EH (cell line): Measurements from ENCODE around the gene TOP3A.

Experiments used
- DNase-seq: peaks from one replicate; pipeline ENCODE4 v3.0.0-alpha.2; 2015; ENCODE audit warnings: low read depth

TOP3A gene

GRCh38 chr17:18254888-18255649 is 59.7 kb downstream of the TOP3A start:
- no peak for DNase-seq

GRCh38 chr17:18253947-18254821 is 60.6 kb downstream of the TOP3A start:
- no peak for DNase-seq

DNA sequence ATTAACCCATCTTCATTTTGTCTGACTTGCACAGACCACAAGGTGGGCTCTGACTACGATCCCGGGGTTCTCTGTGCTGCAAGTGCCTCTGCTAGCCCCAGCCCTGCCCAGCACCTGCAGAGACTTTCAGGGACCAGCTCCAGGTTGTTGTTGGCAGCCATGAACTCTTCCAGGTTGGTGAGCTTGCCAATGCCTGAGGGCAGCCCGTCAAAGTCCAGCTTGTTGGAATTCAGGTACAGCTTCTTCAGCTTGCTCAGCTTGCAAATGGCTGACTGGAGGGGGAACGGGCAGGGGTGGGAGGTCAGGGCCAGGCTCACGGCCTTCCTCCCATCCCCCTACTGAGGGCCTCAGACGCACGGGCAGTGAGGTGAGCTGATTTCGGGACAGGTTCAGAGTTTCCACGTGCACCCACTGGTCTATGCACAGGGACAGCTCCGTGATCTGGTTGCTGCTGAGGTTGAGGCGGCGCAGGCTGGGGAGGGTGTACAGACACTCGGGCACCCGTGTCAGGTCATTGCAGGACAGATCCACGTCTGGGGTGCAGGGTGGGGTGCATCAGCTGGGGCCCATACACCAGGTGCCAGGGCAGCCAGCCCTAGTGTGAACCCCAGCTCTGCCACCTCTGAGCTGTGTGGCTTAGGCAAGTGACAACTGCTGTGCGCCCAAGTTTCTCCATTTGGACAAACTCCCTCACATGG is 61.5 kb downstream of the TOP3A start:
- no peak for DNase-seq

DNA sequence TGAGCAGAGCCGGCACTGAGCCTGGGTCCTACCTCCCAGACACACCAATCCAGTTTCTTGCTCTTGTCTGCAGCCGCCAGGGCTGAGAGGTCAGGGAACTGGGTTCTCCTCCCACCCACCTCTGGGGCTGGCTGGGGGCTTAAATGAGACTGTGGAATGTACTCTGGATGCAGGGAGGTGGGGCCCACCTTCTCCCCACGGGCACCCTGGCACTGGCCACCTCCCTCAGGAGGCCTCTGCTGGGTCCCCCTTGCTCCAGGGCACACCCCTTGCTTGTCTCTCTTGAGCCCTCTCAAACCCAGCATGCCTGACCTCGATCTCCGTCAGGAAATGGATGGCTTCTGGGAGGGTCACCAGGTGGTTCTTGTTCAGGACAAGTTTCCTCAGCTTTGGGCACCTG is 62.6 kb downstream of the TOP3A start:
- DNase-seq: no peak

- DNase-seq: no peak
Observed at GRCh38 chr17:18251204-18251603, 63.6 kb downstream of the TOP3A start.

- no peak for DNase-seq
Observed at GRCh38 chr17:18250708-18251107, 64.1 kb downstream of the TOP3A start.

GRCh38 chr17:18250259-18250658 is 64.5 kb downstream of the TOP3A start:
- no peak for DNase-seq

DNA sequence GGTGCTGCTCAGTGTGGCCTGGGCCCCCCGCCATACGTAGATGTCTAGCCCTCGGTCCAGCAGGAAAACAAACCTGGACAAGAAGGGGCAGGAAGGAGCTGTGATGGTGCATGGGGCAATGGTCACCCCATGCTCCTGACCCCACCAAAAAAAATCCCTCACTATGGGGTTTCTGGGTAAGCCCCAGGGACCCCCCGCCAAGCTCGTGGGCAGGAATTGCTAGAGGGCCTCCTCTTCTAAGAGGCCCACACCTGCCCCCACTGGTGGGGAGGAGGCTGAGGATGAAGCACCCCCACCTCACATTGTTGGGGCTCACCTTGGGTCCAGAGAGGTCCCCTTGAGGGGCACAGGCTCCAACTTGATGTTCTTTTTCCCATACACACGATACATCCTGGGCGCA is 66.0 kb downstream of the TOP3A start:
- DNase-seq: no peak

- DNase-seq: peak; percentile 75
Observed at GRCh38 chr17:18248300-18248731, 66.5 kb downstream of the TOP3A start.

DNA sequence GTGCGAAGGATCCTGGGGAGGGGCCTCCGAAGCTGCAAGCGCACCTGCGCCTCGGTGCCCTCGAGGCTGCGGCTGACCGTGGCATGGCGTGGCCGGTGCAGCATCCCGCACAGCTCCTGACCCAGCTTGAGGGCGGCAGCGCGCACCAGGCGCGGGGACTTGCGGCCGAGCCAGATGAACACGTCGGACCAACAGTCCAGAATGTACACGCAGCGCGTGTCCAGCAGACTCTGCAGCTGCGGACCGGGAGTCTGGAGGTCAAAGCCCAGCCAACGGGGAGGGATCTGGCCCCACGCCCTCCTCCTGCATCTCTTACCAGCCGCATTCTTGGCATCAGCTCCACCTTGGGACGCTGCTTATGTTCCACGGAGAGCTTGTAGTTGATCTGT is 67.2 kb downstream of the TOP3A start:
- DNase-seq: no peak

DNA sequence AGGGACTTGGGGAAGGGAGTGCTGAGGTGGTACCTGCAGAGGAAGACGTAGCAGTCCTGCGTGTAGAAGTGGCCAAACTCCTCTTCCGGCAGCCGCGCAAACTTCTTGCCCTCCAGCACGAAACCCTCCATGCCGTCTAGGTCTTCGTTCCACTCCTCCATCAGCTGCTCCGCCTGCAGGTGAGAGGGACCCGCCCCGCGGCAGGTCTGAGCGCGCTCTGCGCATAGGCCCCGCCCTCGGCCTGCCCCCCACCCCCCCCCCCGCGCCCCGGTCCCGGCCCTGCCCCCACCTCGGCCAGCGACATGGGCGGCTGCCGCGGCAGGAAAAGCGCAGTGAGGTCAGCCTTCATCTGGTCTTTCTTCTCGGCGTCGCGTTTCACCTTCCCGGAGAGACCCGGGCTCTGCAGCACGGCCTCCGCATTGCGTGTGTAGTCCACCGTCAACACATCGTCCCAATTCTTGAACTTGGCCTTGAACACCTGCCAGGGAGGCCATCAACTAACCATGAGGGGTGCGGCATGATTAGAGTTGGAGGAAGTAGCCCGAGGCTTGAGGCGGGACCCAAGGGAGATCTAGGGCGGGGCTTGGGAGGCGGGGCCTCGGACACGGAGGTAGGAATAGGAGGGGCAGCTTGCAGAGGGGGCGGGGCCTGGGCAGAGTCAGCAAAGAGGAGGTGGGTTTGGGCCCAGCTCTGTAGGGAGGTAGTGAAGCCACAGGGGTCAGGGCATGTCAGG is 67.7 kb downstream of the TOP3A start:
- DNase-seq: peak; percentile 63

DNA sequence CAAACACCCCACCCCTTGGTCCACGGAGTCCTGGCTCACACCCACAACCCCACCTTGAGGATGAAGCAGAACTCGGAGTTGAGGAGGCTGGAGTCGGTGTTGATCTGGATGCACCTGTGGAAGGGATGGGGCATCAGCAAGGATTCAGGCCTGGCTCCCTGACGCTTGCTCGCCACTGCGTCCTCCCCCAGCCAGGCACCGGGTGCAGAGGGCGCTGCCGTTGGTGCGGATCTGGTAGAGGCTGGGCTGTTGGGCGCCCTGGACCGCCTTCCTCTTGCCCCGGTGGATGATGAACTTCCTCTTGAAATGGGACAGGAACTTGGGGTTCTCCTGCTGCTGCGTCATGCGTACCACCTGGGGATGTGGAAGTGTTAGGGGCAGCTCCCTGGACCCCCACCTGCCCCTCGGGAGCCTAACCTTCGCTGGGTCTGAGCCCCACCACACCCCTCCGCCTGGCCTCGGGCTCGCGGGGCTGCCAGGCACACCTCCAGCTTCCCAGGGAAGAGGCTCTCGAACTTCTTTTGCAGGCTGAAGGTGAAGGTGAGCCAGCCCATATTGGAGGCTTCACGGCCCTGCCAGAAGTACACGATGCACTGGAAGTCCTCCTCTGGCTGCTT is 68.6 kb downstream of the TOP3A start:
- DNase-seq: no peak

GRCh38 chr17:18245038-18245776 is 69.6 kb downstream of the TOP3A start:
- no peak for DNase-seq

DNA sequence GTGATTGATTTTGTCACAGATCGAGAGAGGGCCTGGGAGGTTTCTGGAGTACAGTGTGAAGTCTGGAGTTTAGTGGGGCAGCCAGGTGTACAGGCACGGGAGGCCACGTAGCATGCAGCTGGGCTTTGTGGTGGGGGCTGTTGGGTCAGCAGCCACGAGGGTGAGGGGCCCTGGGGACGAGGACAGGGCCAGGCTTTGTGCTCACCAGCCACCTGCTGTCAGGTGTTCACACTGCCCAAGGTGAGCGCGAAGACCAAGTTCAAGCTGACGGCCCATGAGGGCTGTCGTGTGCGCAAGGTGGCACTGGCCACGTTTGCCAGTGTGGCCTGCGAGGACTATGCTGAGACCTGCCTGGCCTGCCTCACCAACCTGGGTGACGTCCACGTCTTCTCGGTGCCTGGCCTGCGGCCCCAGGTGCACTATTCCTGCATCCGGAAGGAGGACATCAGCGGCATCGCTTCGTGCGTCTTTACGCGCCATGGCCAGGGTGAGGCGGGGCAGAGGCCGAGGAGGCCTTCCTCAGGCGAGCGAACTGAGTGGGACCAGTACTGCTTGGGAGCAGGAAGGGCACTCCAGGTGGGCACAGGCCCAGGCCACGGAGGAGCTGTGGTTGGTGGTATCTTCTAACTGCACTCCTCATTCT is 73.4 kb downstream of the TOP3A start:
- no peak for DNase-seq

DNA sequence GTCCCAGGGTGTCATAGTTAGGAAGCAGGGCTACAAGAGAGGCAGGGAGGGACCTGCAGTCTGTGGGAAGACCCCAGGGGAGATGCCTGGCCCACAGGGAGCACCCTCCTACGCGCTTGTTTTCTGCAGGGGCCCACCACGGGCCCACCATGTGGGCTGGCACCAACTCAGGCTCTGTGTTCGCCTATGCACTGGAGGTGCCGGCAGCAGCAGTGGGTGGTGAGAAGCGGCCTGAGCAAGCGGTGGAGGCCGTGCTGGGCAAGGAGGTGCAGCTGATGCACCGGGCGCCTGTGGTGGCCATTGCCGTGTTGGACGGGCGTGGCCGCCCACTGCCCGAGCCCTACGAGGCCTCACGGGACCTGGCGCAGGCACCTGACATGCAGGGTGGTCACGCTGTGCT is 74.3 kb downstream of the TOP3A start:
- no peak for DNase-seq

DNA sequence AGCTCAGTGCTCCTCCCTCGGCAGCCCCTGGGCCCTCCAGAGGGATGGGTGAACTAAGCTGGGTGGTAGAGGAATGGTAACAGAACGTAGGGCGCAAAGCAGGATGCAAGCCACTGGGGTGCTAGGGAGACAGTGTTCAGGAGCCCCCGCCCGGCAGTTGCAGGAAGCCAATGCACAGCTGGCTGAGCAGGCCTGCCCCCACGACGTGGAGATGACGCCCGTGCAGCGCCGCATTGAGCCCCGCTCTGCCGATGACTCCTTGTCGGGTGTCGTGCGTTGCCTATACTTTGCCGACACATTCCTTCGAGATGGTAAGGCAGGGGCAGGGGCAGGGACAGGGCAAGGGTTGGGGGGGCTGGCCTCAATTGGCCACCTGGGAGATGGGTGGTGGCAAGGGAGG is 76.5 kb downstream of the TOP3A start:
- DNase-seq: no peak

GRCh38 chr17:18237461-18237860 is 77.3 kb downstream of the TOP3A start:
- DNase-seq: no peak

- no peak for DNase-seq
Observed at GRCh38 chr17:18236494-18236893, 78.3 kb downstream of the TOP3A start.

- peak; percentile 87 for DNase-seq
Observed at GRCh38 chr17:18235743-18236256, 79.0 kb downstream of the TOP3A start.

DNA sequence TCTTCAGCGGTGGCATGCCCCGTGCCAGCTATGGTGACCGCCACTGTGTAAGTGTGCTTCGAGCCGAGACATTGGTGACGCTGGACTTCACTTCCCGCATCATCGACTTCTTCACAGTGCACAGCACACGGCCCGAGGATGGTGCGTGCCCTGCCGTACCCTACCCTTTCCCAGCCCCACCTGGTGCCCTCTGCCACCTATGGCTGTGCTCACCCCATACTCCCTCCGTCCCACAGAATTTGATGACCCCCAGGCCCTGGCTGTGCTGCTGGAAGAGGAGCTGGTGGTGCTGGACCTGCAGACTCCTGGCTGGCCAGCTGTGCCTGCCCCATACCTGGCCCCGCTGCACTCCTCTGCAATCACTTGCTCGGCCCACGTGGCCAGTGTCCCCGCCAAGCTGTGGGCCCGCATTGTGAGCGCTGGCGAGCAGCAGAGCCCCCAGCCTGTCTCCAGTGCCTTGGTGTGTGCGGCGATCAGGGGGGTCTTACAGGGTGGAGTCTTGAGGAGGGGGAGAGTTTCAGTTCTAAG is 79.9 kb downstream of the TOP3A start:
- DNase-seq: no peak
